H9 (cell line): ENCODE data around the gene OR56A3. TPM values are rescaled to one million over a fixed set of nuclear protein-coding genes. Genes with fewer than 3 reads are reported as not detected.

Experiments
- DNase-seq: peaks from one replicate; pipeline ENCODE4 v3.0.0-alpha.2; 2017
- H2AFZ ChIP-seq: one replicate; pipeline ENCODE4 v1.6.1; 2013; ENCODE audit warnings: mild to moderate bottlenecking, low read length, control low read depth, moderate library complexity
- H2AK5ac ChIP-seq: 2 replicates; pipeline ENCODE4 v1.6.1; 2013; ENCODE audit warnings: low read length, control low read depth, mixed read lengths; ENCODE audit not compliant: insufficient read length
- H2BK120ac ChIP-seq: one replicate; pipeline ENCODE4 v1.6.1; 2013; ENCODE audit warnings: low read depth, mild to moderate bottlenecking, low read length, control low read depth, inconsistent platforms; ENCODE audit not compliant: poor library complexity, severe bottlenecking
- H2BK12ac ChIP-seq: 2 replicates; pipeline ENCODE4 v1.6.1; 2013; ENCODE audit warnings: low read length, control low read depth, mixed read lengths, low read depth; ENCODE audit not compliant: insufficient read length
- H2BK15ac ChIP-seq: 2 replicates; pipeline ENCODE4 v1.6.1; 2013; ENCODE audit warnings: low read depth, low read length, control low read depth
- H2BK20ac ChIP-seq: one replicate; pipeline ENCODE4 v1.6.1; 2013; ENCODE audit warnings: low read depth, mild to moderate bottlenecking, low read length, control low read depth, inconsistent platforms; ENCODE audit not compliant: poor library complexity, severe bottlenecking
- H2BK5ac ChIP-seq: 2 replicates; pipeline ENCODE4 v1.6.1; 2013; ENCODE audit warnings: low read length, control low read depth, mixed read lengths; ENCODE audit not compliant: insufficient read length
- H3K14ac ChIP-seq: 2 replicates; pipeline ENCODE4 v1.6.1; 2013; ENCODE audit warnings: low read length, control low read depth; ENCODE audit not compliant: insufficient read depth
- H3K18ac ChIP-seq: 2 replicates; pipeline ENCODE4 v1.6.1; 2013; ENCODE audit warnings: low read depth, mild to moderate bottlenecking, mixed read lengths, low read length, control low read depth; ENCODE audit not compliant: insufficient read length
- H3K23ac ChIP-seq: 2 replicates; pipeline ENCODE4 v1.6.1; 2013; ENCODE audit warnings: low read length, control low read depth, mixed read lengths, low read depth; ENCODE audit not compliant: insufficient read length
- H3K23me2 ChIP-seq: 2 replicates; pipeline ENCODE4 v1.6.1; 2013; ENCODE audit warnings: low read depth, mild to moderate bottlenecking, mixed read lengths, low read length, control low read depth; ENCODE audit not compliant: insufficient read length, poor library complexity, severe bottlenecking
- H3K27ac ChIP-seq: 2 replicates; pipeline ENCODE4 v1.5.1; 2013; ENCODE audit warnings: low read length, control low read depth, mixed read lengths, low read depth; ENCODE audit not compliant: insufficient read length
- H3K27me3 ChIP-seq: 2 replicates; pipeline ENCODE4 v1.6.1; 2013; ENCODE audit warnings: low read length, control low read depth, inconsistent platforms; ENCODE audit not compliant: insufficient read depth
- H3K4ac ChIP-seq: 2 replicates; pipeline ENCODE4 v1.6.1; 2013; ENCODE audit warnings: low read depth, mild to moderate bottlenecking, control low read depth, inconsistent platforms, low read length, moderate library complexity
- H3K4me1 ChIP-seq: 2 replicates; pipeline ENCODE4 v1.6.1; 2013; ENCODE audit warnings: low read length, control low read depth, inconsistent platforms; ENCODE audit not compliant: insufficient read depth
- H3K4me2 ChIP-seq: 2 replicates; pipeline ENCODE4 v1.6.1; 2013; ENCODE audit warnings: low read length, control low read depth, mixed read lengths; ENCODE audit not compliant: insufficient read length, insufficient read depth
- H3K56ac ChIP-seq: 2 replicates; pipeline ENCODE4 v1.6.1; 2013; ENCODE audit warnings: low read depth, mild to moderate bottlenecking, mixed read lengths, low read length, control low read depth; ENCODE audit not compliant: insufficient read length
- H3K79me1 ChIP-seq: 2 replicates; pipeline ENCODE4 v1.6.1; 2013; ENCODE audit warnings: low read depth, mild to moderate bottlenecking, moderate library complexity, low read length, control low read depth, inconsistent platforms; ENCODE audit not compliant: insufficient read depth, poor library complexity, severe bottlenecking
- H3K79me2 ChIP-seq: 2 replicates; pipeline ENCODE4 v1.6.1; 2013; ENCODE audit warnings: low read length, control low read depth, inconsistent platforms; ENCODE audit not compliant: insufficient read depth
- H3K9ac ChIP-seq: 2 replicates; pipeline ENCODE4 v1.6.1; 2013; ENCODE audit warnings: low read length, control low read depth, mixed read lengths; ENCODE audit not compliant: insufficient read length; ENCODE audit errors: extremely low read depth
- H3K9me3 ChIP-seq: one replicate; pipeline ENCODE4 v1.6.1; 2013; ENCODE audit warnings: low read depth, low read length, inconsistent platforms; ENCODE audit not compliant: control insufficient read depth
- H3T11ph ChIP-seq: one replicate; pipeline ENCODE4 v1.6.1; 2013; ENCODE audit warnings: mild to moderate bottlenecking, low read length, control low read depth, inconsistent platforms
- H4K20me1 ChIP-seq: one replicate; pipeline ENCODE4 v1.6.1; 2013; ENCODE audit not compliant: control insufficient read depth, insufficient read length, insufficient read depth
- H4K5ac ChIP-seq: 2 replicates; pipeline ENCODE4 v1.6.1; 2013; ENCODE audit warnings: low read depth, mild to moderate bottlenecking, mixed read lengths, low read length, control low read depth; ENCODE audit not compliant: insufficient read length
- H4K8ac ChIP-seq: replicated peaks from 2 replicates; pipeline ENCODE4 v1.6.1; 2013; ENCODE audit warnings: low read length, control low read depth, mixed read lengths, low read depth; ENCODE audit not compliant: insufficient read length
- H4K91ac ChIP-seq: 2 replicates; pipeline ENCODE4 v1.6.1; 2013; ENCODE audit warnings: low read depth, mild to moderate bottlenecking, moderate library complexity, mixed read lengths, low read length, control low read depth; ENCODE audit not compliant: insufficient read length
- H3K27ac Mint-ChIP-seq, 3 experiments: 2 replicates in 2 of 3; 3 replicates in 1 of 3; pipeline ENCODE4 v1.8.0; 2020 to 2021; ENCODE audit warnings: mixed read lengths in 3 of 3, mild to moderate bottlenecking in 1 of 3, moderate library complexity in 1 of 3
- H3K27me3 Mint-ChIP-seq: 2 replicates; pipeline ENCODE4 v1.8.0; 2021; ENCODE audit warnings: low read depth, mild to moderate bottlenecking, moderate library complexity, mixed read lengths
- H3K36me3 Mint-ChIP-seq, 3 experiments: 2 replicates in 2 of 3; 3 replicates in 1 of 3; pipeline ENCODE4 v1.8.0; 2020 to 2021; ENCODE audit warnings: low read depth in 3 of 3, mixed read lengths in 3 of 3; ENCODE audit not compliant: insufficient read depth in 1 of 3
- H3K4me1 Mint-ChIP-seq, 2 experiments: 2 replicates each; pipeline ENCODE4 v1.8.0; 2020; ENCODE audit warnings: mixed read lengths in 2 of 2
- H3K4me3 Mint-ChIP-seq, 2 experiments: 2 replicates in 1 of 2; 3 replicates in 1 of 2; pipeline ENCODE4 v1.8.0; 2020 to 2021; ENCODE audit warnings: mild to moderate bottlenecking in 2 of 2, mixed read lengths in 2 of 2, moderate library complexity in 1 of 2
- H3K9me3 Mint-ChIP-seq, 2 experiments: 2 replicates in 1 of 2; 3 replicates in 1 of 2; pipeline ENCODE4 v1.8.0; 2020; ENCODE audit warnings: mild to moderate bottlenecking in 2 of 2, mixed read lengths in 2 of 2, moderate library complexity in 1 of 2
- CTCF ChIP-seq: fragments of 200-600 bp; sonication (generic); conservative IDR thresholded peaks from 3 replicates; pipeline ENCODE4 v1.8.0; 2021; ENCODE audit warnings: antibody characterized with exemption, mild to moderate bottlenecking
- WGBS: extraction: QIAGEN DNeasy Blood & Tissue Kit; methylation state at CpG from one replicate; pipeline ENCODE4 v1.1.7; 2013; ENCODE audit warnings: missing lambda C conversion rate, low lambda C conversion rate, mixed read lengths; ENCODE audit not compliant: insufficient read length; ENCODE audit errors: extremely low coverage; 5-methylcytosine and 5-hydroxymethylcytosine counted together
- total RNA-seq: library from RNA; stranded (reverse); gene quantifications from 2 replicates; pipeline ENCODE4 v1.2.1, GENCODE V29; 2021

OR56A3 gene
- total RNA-seq, 1 experiment from 2014 or later = not detected

DNA sequence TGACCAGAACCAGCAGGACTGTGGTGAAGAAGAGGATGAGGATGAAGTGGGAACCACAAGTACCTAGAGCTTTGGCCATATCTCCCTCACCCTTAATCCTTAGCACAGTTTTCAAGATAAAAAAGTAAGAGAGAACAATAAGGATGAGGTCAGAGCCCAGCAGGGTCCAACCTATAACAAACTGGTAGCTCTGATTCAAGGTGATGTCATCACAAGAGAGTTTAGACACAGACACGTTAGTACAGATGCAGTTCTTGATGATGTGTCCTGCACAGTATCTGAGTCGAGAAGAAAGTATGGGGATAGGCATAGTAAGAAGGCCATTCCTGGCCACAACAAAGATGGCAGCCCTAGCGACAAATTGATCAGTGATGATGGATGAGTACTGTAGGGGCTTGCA lies 25.7 kb downstream of the OR56A3 start:
- H3K9me3 ChIP-seq = no peaks in the 10 kb centered on the region
- Mint-ChIP-seq H3K36me3 (peaks cover 0 to 11% (median 4%) of the 10 kb centered on the region in 3 experiments; a peak in 4 of 7 replicates), H3K27me3 (peaks cover 3% of the 10 kb centered on the region; the same call in 1 of the 2 replicates), H3K9me3 (peaks cover 12 to 17% of the 10 kb centered on the region in 2 experiments), H3K27ac (no peak overlapping the region), H3K4me1 (no peaks in the 10 kb centered on the region), H3K4me3 (no peak overlapping the region)
- no peak overlapping the region for H2AK5ac ChIP-seq
- no peak overlapping the region for H3K4me2 ChIP-seq
- H4K5ac ChIP-seq = no peak overlapping the region
- no peak overlapping the region for H3K18ac ChIP-seq
- H2BK120ac ChIP-seq = no peak overlapping the region
- H3K4me1 ChIP-seq = no peaks in the 10 kb centered on the region
- H3K23ac ChIP-seq = no peak overlapping the region
- DNase-seq = no peak
- no peaks in the 10 kb centered on the region for H4K20me1 ChIP-seq
- H3K23me2 ChIP-seq = no peaks in the 10 kb centered on the region
- no peaks in the 10 kb centered on the region for H3K79me1 ChIP-seq
- no peak overlapping the region for H2BK5ac ChIP-seq
- no peak overlapping the region for H4K8ac ChIP-seq
- no peak overlapping the region for H3T11ph ChIP-seq
- no peaks in the 10 kb centered on the region for H3K79me2 ChIP-seq
- no peak overlapping the region for H4K91ac ChIP-seq
- H2BK15ac ChIP-seq = no peak overlapping the region
- H3K27ac ChIP-seq = no peak overlapping the region
- H2BK12ac ChIP-seq = no peak overlapping the region
- no peaks in the 10 kb centered on the region for H3K27me3 ChIP-seq
- WGBS = no CpG with 5 or more reads among the region's 3 CpGs
- H3K56ac ChIP-seq = no peak overlapping the region
- H2BK20ac ChIP-seq = no peak overlapping the region
- H2AFZ ChIP-seq = no peak overlapping the region
- H3K9ac ChIP-seq = no peak overlapping the region
- no peak overlapping the region for H3K14ac ChIP-seq
- no peak for TF ChIP-seq CTCF
- no peak overlapping the region for H3K4ac ChIP-seq
